Measurements from ENCODE around the gene ADCK2.
A peak's percentile ranks its signal among the peaks of the same experiment; 100 is the strongest.
"Not testable (repeated sequence)": the region's sequence is repeated elsewhere in the genome, so short reads cannot be mapped to it uniquely, and the experiment has no call there.

ADCK2 gene

GRCh38 chr7:140640727-140641523, 31.8 kb upstream of the ADCK2 start, which contains the start of gene DENND2A:
Gene DENND2A, minus strand, starts transcription at chr7:140640813. Its CDS starts 38,416 bp downstream, at chr7:140602397.
- peak within 1 kb of the TSS; percentile 28; the same call in 1 of the 2 replicates for H3K4me3 ChIP-seq (ENCODE audit: low read length)
- TF ChIP-seq ZNF274 (IDR thresholded peaks at IDR 0.05; ENCODE audit: low read depth, low read length) = no peak

GRCh38 chr7:140641524-140642195, 31.1 kb upstream of the ADCK2 start:
- no peak for TF ChIP-seq ZNF274 (IDR thresholded peaks at IDR 0.05; ENCODE audit: low read depth, low read length)
- H3K4me3 ChIP-seq (ENCODE audit: low read length) = no peak overlapping the region

- no peak overlapping the region for H3K4me3 ChIP-seq (ENCODE audit: low read length)
- no peak for TF ChIP-seq ZNF274 (IDR thresholded peaks at IDR 0.05; ENCODE audit: low read depth, low read length)
Measured at GRCh38 chr7:140643416-140643815, 29.3 kb upstream of the ADCK2 start.

- not testable (repeated sequence) for H3K4me3 ChIP-seq (ENCODE audit: low read length)
Measured at GRCh38 chr7:140644761-140645160, 28.0 kb upstream of the ADCK2 start.

- no peak for TF ChIP-seq ZNF274 (IDR thresholded peaks at IDR 0.05; ENCODE audit: low read depth, low read length)
- no peak overlapping the region for H3K4me3 ChIP-seq (ENCODE audit: low read length)
Measured at GRCh38 chr7:140645166-140645900, 27.4 kb upstream of the ADCK2 start.

- H3K4me3 ChIP-seq (ENCODE audit: low read length) = no peak overlapping the region
- no peak for TF ChIP-seq ZNF274 (IDR thresholded peaks at IDR 0.05; ENCODE audit: low read depth, low read length)
Measured at GRCh38 chr7:140646931-140647647, 25.7 kb upstream of the ADCK2 start.

GRCh38 chr7:140649556-140650205, 23.1 kb upstream of the ADCK2 start:
- H3K4me3 ChIP-seq (ENCODE audit: low read length) = no peak overlapping the region
- TF ChIP-seq ZNF274 (IDR thresholded peaks at IDR 0.05; ENCODE audit: low read depth, low read length) = no peak

GRCh38 chr7:140650367-140650766, 22.4 kb upstream of the ADCK2 start:
- TF ChIP-seq ZNF274 (IDR thresholded peaks at IDR 0.05; ENCODE audit: low read depth, low read length) = no peak
- H3K4me3 ChIP-seq (ENCODE audit: low read length) = no peak overlapping the region

- H3K4me3 ChIP-seq (ENCODE audit: low read length) = no peak overlapping the region
- no peak for TF ChIP-seq ZNF274 (IDR thresholded peaks at IDR 0.05; ENCODE audit: low read depth, low read length)
Measured at GRCh38 chr7:140653319-140654108, 19.2 kb upstream of the ADCK2 start.

- TF ChIP-seq ZNF274 (IDR thresholded peaks at IDR 0.05; ENCODE audit: low read depth, low read length) = no peak
Measured at GRCh38 chr7:140654109-140654387, 18.7 kb upstream of the ADCK2 start.

GRCh38 chr7:140654661-140655060, 18.1 kb upstream of the ADCK2 start:
- no peak overlapping the region for H3K4me3 ChIP-seq (ENCODE audit: low read length)
- TF ChIP-seq ZNF274 (IDR thresholded peaks at IDR 0.05; ENCODE audit: low read depth, low read length) = no peak

More at GRCh38 chr7:140654109-140654387, 18.7 kb upstream of the ADCK2 start:
- H3K4me3 ChIP-seq (ENCODE audit: low read length) = no peak overlapping the region

GRCh38 chr7:140655511-140656408, 17.0 kb upstream of the ADCK2 start:
- H3K4me3 ChIP-seq (ENCODE audit: low read length) = no peak overlapping the region
- no peak for TF ChIP-seq ZNF274 (IDR thresholded peaks at IDR 0.05; ENCODE audit: low read depth, low read length)
